GM12873 (cell line): ENCODE measurements around the gene PRCP.

ENCODE experiments used
- CTCF ChIP-seq: IDR thresholded peaks from 2 replicates; pipeline ENCODE4 v1.5.1; 2012; ENCODE audit warnings: low read depth, mild to moderate bottlenecking, moderate library complexity, low read length, control low read depth; ENCODE audit not compliant: insufficient read depth; ENCODE audit errors: missing control alignments

PRCP gene

GRCh38 chr11:82792822-82793569 lies 107.2 kb downstream of the PRCP start:
- no peak for TF ChIP-seq CTCF

- TF ChIP-seq CTCF, result no peak
Observed at GRCh38 chr11:82792319-82792718, 107.9 kb downstream of the PRCP start.

GRCh38 chr11:82791779-82792178 lies 108.5 kb downstream of the PRCP start:
- TF ChIP-seq CTCF, result no peak

- no peak for TF ChIP-seq CTCF
Observed at GRCh38 chr11:82790723-82791484, 109.3 kb downstream of the PRCP start.

- TF ChIP-seq CTCF, result no peak
Observed at GRCh38 chr11:82787981-82788380, 112.2 kb downstream of the PRCP start.

- TF ChIP-seq CTCF, result no peak
Observed at GRCh38 chr11:82786836-82787235, 113.4 kb downstream of the PRCP start.

- no peak for TF ChIP-seq CTCF
Observed at GRCh38 chr11:82786001-82786400, 114.2 kb downstream of the PRCP start.
